Right kidney (tissue), 1 donor: ENCODE results near the gene PRKAR2B.

Source experiments
- DNase-seq: peaks from one replicate; pipeline ENCODE4 v3.0.0-alpha.2; 2016

Gene PRKAR2B

DNA sequence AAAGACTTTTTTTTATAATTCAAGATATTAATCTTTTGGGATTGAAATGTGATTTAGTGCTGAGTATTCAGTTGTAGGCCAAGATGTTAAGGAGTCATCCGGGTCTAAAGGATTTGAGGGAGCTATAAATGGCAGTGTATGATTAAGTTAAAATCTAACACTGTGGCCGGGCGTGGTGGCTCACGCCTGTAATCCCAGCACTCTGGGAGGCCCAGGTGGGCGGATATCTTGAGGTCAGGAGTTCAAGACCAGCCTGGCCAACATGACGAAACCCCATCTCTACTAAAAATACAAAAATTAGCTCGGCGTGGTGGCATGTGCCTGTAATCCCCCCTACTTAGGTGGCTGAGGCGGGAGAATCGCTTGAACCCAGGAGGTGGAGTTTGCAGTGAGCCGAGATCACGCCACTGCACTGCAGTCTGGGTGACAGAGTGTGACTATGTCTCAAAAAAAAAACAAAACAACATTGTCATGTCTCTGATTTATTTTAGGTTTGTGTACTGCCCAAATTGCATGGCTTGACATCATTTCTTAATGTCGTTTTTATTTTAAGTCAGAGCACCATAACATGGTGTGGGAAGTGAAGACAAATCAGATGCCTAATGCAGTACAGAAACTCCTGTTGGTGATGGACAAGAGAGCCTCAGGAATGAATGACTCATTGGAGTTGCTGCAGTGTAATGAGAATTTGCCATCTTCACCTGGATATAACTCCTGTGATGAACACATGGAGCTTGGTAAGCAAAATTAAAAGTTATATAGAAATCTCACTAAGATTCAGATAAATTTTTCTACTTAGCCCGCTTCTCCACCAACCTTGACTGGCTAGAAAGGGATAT, 135.0 kb downstream of the PRKAR2B start:
- DNase-seq = no peak

DNA sequence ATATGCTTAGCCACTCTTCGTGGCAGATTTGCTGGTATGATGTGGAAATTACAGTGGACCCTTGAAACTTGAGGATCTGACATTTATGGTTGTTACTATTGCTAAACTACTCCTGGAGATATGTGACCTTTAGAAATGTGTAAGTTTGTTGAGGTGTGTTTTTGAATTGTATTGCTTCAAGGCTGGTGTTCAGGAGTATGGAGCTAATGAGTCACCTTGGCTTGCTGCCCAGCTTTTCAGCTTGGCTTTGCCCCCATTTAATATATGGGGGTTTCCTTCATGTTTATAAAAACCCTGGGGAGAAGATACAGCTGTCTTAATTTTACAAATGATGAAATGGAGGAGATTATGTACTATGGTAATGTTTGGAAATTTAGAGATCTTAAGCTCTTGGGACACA, 135.9 kb downstream of the PRKAR2B start:
- no peak for DNase-seq

DNA sequence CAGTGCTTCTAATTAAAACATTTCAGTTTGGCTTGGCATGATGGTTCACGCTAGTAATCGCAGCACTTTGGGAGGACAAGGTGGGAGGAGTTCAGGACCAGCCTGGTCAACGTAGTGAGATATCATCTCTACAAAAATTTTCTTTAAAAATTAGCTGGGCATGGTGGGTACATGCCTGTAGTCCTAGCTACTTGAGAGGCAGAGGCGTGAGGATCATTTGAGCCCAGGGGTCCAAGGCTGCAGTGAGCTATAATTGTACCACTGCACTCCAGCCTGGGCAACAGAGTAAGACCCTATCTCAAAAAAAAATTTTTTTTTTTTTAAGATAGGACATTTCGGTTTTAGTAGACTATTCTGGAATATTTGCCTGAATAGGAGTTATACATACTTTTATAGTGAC, 136.7 kb downstream of the PRKAR2B start:
- DNase-seq = no peak

DNA sequence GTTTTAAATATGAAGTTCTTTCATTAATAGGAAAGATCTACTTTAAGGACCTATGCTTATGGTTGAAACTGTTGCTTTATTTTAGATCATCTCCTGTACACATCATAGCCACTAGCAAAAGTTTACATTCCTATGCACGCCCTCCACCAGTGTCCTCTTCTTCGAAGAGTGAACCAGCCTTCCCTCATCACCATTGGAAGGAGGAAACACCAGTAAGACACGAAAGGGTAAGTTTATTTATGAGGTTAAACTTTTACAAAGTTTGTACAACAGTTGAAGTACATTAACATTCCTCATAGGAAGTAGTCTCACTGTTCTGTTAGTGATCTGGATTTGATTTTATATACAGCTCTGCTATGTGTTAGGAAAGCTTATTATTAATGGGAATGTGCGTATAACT, 141.2 kb downstream of the PRKAR2B start:
- no peak for DNase-seq

DNA sequence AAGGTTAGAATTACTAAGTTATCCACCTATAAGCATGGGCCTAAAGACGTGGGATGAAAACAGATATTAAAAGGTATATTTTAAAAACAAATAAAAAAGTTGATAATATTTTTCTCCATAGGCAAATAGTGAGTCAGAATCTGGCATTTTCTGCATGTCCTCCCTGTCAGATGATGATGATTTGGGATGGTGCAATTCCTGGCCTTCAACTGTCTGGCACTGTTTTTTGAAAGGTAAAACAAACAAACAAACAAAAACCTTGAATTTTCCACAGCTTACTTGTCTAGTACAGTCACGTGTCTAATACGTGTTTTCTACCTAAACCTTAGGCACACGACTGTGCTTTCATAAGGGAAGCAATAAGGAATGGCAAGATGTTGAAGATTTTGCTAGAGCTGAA, 141.7 kb downstream of the PRKAR2B start:
- DNase-seq = no peak

DNA sequence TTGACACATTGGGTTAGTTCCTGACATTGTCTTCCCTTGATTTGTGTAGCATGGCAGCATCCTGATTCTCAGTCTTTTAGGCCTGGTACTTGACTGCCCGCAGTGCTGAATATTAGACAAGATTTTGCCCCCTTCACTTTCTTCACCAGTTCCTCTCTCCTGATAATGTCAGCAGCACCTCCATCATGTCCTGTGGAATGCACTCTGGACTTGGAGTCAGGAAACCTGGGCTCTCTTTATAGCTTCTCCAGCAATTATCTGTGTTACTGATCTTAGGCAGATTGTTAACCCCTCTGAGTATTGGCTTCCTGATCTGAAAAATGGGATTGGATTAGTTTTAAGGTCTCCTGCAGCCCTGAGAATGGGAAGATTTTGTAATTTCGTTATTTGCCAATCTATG, 143.3 kb downstream of the PRKAR2B start:
- no peak for DNase-seq

DNA sequence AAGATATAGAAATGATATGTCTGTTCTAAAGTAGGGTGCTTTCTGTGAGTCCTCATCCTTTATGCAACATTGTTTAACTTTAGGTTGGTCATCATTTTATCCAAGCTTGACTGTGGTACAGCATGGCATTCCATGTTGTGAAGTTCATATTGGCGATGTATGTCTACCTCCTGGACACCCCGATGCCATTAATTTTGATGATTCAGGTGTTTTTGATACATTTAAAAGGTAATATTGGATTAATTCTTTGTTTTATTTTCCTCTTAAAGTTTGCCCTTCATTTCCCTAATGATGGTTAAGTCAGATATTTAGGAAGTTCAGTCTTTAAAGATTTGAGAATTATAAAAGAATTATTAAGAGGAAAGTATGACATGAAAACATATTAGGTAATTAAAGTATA, 145.6 kb downstream of the PRKAR2B start:
- no peak for DNase-seq

DNA sequence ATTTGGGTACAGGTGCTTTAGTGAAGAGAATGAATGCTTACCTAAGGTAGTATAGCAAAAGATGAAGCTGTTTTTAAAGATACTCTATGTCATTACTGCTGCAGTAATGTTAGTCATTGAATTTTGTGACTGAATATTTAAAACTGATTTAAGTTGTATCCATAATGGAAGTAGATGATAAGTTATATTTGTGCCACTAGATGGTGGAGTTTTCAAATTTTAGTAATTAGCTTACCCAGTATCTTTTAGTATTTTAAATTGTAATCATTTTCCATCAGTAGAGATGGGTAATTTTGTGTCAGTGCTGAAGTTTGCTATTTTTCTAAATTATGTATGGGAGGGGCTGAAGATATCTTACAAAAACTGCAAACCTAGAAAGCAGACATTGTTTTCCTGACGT, 149.5 kb downstream of the PRKAR2B start:
- DNase-seq = no peak

DNA sequence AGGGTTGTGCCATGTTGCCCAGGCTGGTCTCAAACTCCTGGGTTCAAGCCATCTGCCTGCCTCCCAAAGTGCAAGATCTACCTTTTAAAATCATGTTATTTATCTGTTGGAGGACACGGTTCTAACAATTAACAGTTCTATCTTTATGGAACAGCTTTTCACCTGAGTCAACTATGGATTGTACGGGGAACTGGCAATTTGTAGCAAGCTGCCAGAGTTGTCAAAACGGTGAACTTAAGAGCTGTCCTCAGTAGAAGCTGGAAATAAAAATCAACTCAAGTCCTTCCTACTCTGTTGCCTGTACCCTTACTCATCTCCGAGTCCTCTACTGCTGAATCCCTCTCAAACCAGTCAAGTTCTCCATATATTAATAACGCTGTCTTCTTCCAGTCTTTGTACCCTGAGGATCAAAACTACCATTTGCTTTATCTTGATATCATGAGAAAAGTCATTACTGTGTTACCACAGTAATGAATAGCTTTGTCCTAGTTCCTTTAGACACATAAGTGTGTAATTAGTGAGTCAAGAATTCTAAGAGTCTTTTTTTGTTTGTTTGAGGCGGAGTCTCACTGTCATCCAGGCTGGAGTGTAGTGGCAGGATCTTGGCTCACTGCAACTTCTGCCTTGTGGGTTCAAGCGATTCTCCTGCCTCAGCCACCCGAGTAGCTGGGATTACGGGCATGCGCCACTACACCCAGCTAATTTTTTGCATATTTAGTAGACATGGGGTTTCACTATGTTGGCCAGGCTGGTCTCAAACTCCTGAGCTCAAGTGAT, 152.5 kb downstream of the PRKAR2B start:
- DNase-seq = no peak

DNA sequence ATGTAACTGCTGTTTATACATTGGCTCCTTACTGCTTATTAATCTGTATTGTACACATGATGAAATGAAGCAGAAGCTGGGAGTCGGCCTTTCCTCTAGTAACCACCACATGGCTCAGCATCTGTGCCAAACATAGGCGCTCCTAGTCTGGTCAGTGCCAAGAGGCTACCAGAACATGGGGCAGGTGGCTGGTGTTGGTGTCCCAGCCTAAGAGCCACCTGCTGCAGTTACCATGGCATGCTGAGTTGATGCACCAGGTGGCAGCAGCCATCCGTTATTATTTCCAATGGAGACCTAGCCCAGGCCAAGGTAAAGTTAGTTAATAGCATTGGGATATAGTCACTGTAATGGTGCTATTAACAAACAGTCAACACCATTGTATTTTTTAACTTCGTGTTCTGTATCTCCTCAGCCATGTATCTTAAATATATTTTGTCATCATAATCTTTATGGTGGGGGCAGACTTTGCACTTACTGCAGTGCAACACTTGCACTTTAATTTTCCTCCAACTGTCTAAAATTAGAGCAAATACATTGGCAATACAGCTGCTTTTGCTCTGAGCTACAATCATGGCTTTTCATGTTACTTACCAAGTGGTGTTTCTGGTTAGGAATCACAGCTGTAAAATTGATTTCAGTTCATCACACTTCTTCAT, 157.4 kb downstream of the PRKAR2B start:
- no peak for DNase-seq

DNA sequence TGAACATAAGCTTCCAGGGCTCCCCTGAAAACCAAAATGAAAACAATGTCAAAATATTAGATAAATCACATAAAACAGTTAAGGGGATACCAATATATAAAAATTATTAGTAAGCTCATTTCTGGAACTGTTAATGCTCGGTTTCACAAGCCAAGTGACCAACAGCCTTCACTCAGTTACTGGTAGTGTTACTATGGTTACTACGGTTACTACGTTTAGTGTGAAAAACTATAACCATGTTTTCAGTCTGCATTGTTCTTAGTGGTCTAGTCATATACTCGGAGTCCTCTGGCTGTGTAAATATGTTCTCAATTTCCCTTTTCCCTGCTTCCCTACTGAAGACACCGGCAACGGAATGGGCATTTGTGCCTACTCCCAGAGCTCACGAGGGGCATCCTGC, 159.1 kb downstream of the PRKAR2B start:
- DNase-seq = no peak

DNA sequence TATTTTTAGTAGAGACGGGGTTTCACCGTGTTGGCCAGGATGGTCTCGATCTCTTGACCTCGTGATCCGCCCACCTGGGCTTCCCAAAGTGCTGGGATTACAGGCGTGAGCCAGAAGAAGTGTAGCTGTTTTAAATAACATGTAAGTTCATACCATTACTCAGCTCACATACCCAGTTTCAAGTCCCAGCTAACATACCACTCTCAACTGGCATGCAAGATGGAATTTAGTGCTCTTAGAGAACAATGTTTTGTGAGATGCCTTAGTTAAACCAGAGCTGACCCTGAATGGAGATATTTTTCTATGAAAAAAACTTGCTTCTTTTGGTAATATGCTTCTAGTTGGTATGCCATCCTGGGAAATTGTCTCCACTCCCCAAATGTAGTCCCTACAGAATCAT, 161.6 kb downstream of the PRKAR2B start:
- no peak for DNase-seq

DNA sequence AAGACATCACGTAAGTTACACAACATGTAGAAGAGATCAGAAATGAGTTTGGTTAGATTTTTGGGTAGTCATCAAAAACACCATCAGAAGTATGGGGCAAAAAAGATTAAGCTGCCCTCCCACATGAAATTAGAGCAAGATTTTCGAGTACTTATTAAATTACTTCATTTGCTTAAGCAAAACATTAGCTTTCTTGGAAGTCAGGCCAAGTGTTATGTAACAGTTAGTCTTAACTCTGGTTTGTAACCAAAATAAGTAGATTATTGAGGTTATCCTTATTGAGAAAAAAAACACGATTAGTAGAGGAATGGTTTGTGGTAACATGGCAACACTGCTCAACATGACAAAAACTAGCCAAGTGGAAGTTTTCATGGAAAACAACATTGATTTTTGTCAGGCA, 162.2 kb downstream of the PRKAR2B start:
- no peak for DNase-seq

DNA sequence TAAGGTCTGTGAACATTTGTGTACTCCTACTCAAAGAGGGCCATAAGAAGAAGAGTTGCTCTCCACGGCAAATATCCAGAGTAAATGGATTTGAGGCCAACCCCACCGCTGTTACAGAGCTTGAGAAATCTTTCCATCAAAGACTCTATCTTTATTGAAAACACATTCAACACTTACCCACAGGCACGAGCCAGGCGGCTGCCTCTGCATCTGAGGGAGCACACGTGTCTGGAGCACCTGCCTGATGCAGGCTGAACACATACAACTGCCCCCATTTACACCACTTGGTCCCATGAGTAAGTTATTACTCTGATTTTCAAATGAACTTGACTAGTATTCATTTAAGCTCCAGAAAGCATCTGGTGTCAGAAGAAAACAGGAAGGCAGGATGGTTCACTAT, 163.0 kb downstream of the PRKAR2B start:
- DNase-seq = no peak

DNA sequence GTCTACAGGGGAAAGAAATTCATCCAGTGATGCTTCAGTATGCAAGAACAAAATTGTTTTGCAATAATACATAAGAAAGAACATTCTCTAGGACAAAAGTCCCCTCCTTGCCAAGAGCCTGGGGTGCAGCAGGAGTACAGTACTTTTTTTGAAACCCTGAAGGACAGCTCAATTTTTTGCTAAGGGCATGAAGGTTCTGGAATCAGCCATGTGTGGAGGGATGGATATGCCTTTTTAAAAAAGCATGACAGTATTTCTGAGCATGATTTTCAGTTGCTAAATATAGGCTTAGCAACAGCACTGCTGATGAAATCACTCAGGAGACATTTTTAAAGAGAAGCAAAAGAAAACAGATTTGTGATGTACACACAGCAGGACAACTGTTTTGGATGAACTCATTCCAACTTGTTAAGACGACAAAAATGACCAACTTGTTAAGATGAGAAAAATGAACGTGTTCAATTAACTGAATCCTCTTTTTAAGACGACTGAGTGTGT, 163.6 kb downstream of the PRKAR2B start:
- no peak for DNase-seq

DNA sequence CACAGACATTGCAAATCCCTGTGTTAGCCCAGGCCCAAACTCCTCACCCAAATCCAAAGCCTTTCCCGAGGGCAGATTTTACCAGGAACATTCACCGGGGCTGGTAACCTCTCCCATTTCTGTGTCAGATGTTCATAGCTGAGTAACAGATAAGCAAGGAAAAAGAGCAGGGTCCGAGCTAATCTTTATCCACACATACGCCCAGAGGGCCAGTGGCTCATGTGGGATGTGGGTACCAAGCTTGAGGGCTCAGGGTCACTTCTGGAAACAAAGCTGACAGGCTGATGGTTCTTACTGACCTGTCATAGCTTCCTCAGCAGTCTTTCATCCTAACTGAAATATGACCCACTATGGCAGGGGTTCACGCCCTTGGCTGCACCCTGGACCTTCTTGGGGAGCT, 164.1 kb downstream of the PRKAR2B start:
- no peak for DNase-seq

DNA sequence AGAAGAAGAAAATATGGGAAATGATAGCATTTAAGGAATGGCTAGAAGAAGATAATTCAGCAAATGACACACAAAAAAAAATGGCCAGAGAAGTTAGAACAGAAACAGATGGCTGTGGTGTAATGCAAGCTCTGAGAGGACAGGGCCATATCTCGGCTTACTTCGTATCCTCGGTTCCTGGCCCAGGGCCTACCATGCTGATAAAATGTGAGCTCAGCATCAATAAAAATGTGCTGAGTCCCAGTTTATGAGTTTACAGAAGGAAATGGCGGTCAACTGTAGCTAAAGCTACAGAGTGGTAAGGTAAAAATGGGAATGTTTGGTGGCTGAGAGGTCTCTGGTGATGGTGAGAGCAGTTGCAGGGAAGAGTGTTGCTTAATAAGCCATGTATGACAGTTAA, 165.1 kb downstream of the PRKAR2B start:
- DNase-seq = no peak

DNA sequence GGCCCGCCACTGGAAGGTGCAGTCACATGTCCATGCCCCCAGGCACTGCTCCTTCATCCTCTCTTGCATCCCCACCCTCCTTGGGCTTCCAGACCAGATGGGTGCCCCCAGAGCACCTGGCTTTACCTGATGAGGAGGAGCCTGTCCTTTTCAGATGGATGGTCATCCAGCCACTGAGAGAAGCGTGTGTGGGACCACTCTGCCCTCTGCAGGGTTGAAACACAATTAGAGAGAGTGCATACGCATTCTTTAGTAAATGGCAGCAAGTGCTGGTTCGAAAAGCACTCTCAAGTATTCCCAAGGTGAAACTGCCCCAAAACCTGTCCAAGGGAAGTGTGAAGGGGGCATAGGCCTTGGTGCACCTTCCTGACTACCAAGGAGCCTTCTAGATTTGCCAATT, 165.9 kb downstream of the PRKAR2B start:
- no peak for DNase-seq
